ENCODE measurements around the gene SSBP3. TPM values are rescaled to one million over a fixed set of nuclear protein-coding genes. Genes with fewer than 3 reads are reported as not detected.

SSBP3 gene
- polyA plus RNA-seq, 1 of the 3 experiments (the other 2 are of a cell fraction), result 26.2 TPM

GRCh38 chr1:54299037-54299436, 107.2 kb downstream of the SSBP3 start:
- H3K79me2 ChIP-seq (ENCODE audit: insufficient read depth), result peaks cover 26% of the 10 kb centered on the region; the same call in 1 of the 2 replicates
- no peaks in the 10 kb centered on the region for H3K9me3 ChIP-seq
- no peaks in the 10 kb centered on the region for H3K9me2 ChIP-seq
- H2AFZ ChIP-seq (ENCODE audit: low read depth), result no peak overlapping the region
- CTCF ChIA-PET, result interaction anchor here (1.0 to 5.5 kb wide), 10 partner anchors 12 to 190 kb away, joined by 3 to 42 read pairs (median 6); partner anchors contain the start of gene SSBP3
- no peaks in the 10 kb centered on the region for H3K36me3 ChIP-seq (replicated peaks in 1 of 2; ENCODE audit: control insufficient read depth in 1 of 2, insufficient read depth in 2 of 2, low read length in 1 of 2)
- no peaks in the 10 kb centered on the region for H3K27me3 ChIP-seq (ENCODE audit: insufficient read depth)
- peaks cover 0 to 83% of the 10 kb centered on the region in 2 experiments; a peak in 2 of 4 replicates for H3K4me1 ChIP-seq (ENCODE audit: control insufficient read depth in 1 of 2, insufficient read depth in 2 of 2, low read depth in 1 of 2, low read length in 1 of 2)
- DNase-seq, result no peak
- H3K4me3 ChIP-seq (ENCODE audit: low read depth in 2 of 2, low read length in 1 of 2), result no peak overlapping the region
- H3K27ac ChIP-seq (ENCODE audit: low read depth in 2 of 2, low read length in 1 of 2), result peak overlapping the region in 1 of 2 experiments; percentile 96; a peak in 2 of 4 replicates
- no peaks in the 10 kb centered on the region for H4K20me1 ChIP-seq (ENCODE audit: insufficient read depth)
- TF ChIP-seq MAX (IDR thresholded peaks at IDR 0.05; ENCODE audit: low read depth), result no peak
- no peak for TF ChIP-seq TCF12 (IDR thresholded peaks at IDR 0.05)
- no peak for TF ChIP-seq JUND (IDR thresholded peaks at IDR 0.05)
- TF ChIP-seq RXRA (IDR thresholded peaks at IDR 0.05; ENCODE audit: borderline replicate concordance, low read depth), result no peak
- no peak for TF ChIP-seq REST (IDR thresholded peaks at IDR 0.05; ENCODE audit: low read depth, low read length)
- TF ChIP-seq MEF2A (IDR thresholded peaks at IDR 0.05; ENCODE audit: borderline replicate concordance, low read depth), result no peak
- TF ChIP-seq EP300 (IDR thresholded peaks at IDR 0.05; ENCODE audit: borderline replicate concordance in 1 of 2, low read depth in 1 of 2, low read length in 1 of 2), result no peak
- no peak for TF ChIP-seq NFIC (IDR thresholded peaks at IDR 0.05; ENCODE audit: borderline replicate concordance)
- no peak for TF ChIP-seq USF1 (IDR thresholded peaks at IDR 0.05; ENCODE audit: borderline replicate concordance, low read depth)
- TF ChIP-seq YY1 (IDR thresholded peaks at IDR 0.05; ENCODE audit: low read depth), result no peak
- no peak for TF ChIP-seq FOXJ3 (CRISPR knock-in tag; IDR thresholded peaks at IDR 0.05)
- POLR2A ChIA-PET, result interaction anchor here (1.0 to 1.3 kb wide), 3 partner anchors 11 to 97 kb away, joined by 3 to 4 read pairs (median 3); no protein-coding TSS in a partner anchor
- 93% methylated on average over 6 of the region's 7 CpGs for WGBS (ENCODE audit: low lambda C conversion rate)
- no peak overlapping the region for H3K9ac ChIP-seq
- no peak overlapping the region for H3K4me2 ChIP-seq
- no peaks in the 10 kb centered on the region for H3F3A ChIP-seq (replicated peaks; ENCODE audit: insufficient read depth)
